Measurements from ENCODE around the gene PRAC1.
A peak's percentile ranks its signal among the peaks of the same experiment; 100 is the strongest.
"Not testable (repeated sequence)": the region's sequence is repeated elsewhere in the genome, so short reads cannot be mapped to it uniquely, and the experiment has no call there.

PRAC1 gene

GRCh38 chr17:48725288-48726064, 3.2 kb upstream of the PRAC1 start:
- no peak for DNase-seq

GRCh38 chr17:48725004-48725287, 2.6 kb upstream of the PRAC1 start:
- DNase-seq = no peak

- peak; percentile 39 to 80 (median 59) for DNase-seq
Observed at GRCh38 chr17:48724251-48725003, 2.1 kb upstream of the PRAC1 start.

- DNase-seq = peak in 1 of 5 donors; percentile 32
Observed at GRCh38 chr17:48723423-48724250, 1.3 kb upstream of the PRAC1 start.

- no peak for DNase-seq
Observed at GRCh38 chr17:48722915-48723422, 651 bp upstream of the PRAC1 start, which contains the start of gene PRAC2. TSS of gene PRAC2 (plus strand) at chr17:48723185. CDS start at chr17:48724411, 1,226 bp downstream.

- DNase-seq = no peak
Observed at GRCh38 chr17:48721009-48721402, 1.3 kb downstream of the PRAC1 start.

GRCh38 chr17:48720266-48721008, 1.9 kb downstream of the PRAC1 start:
- no peak for DNase-seq

- DNase-seq = no peak
Observed at GRCh38 chr17:48719642-48720265, 2.6 kb downstream of the PRAC1 start.

GRCh38 chr17:48718761-48719641, 3.3 kb downstream of the PRAC1 start:
- DNase-seq = no peak

GRCh38 chr17:48718227-48718760, 4.0 kb downstream of the PRAC1 start:
- no peak for DNase-seq

GRCh38 chr17:48717367-48718226, 4.7 kb downstream of the PRAC1 start:
- DNase-seq = no peak

- DNase-seq = not testable (repeated sequence)
Observed at GRCh38 chr17:48716549-48716948, 5.8 kb downstream of the PRAC1 start.

GRCh38 chr17:48715496-48716399, 6.6 kb downstream of the PRAC1 start:
- DNase-seq = no peak

- no peak for DNase-seq
Observed at GRCh38 chr17:48711128-48711527, 11.2 kb downstream of the PRAC1 start.

- DNase-seq = no peak
Observed at GRCh38 chr17:48704361-48705248, 17.7 kb downstream of the PRAC1 start.

- no peak for DNase-seq
Observed at GRCh38 chr17:48701864-48702532, 20.3 kb downstream of the PRAC1 start.

- DNase-seq = no peak
Observed at GRCh38 chr17:48693178-48693577, 29.1 kb downstream of the PRAC1 start.

All from T-helper 1 cell (primary cell).